Osteoblast (primary cell): ENCODE measurements around the gene RDX. TPM values are rescaled to one million over a fixed set of nuclear protein-coding genes. Genes with fewer than 3 reads are reported as not detected.

ENCODE experiments used
- DNase-seq: peaks from one replicate; pipeline ENCODE4 v3.0.0; 2011; ENCODE audit warnings: low spot score, mixed read lengths; ENCODE audit not compliant: insufficient read length; ENCODE audit errors: missing footprints
- H2AFZ ChIP-seq: 2 replicates; pipeline ENCODE4 v1.6.0; 2011; ENCODE audit warnings: mild to moderate bottlenecking, low read length
- H3K27ac ChIP-seq: 2 replicates; pipeline ENCODE4 v1.5.1; 2011; ENCODE audit warnings: mild to moderate bottlenecking, low read depth, low read length, moderate library complexity
- H3K27me3 ChIP-seq: 2 replicates; pipeline ENCODE4 v1.6.0; 2012; ENCODE audit warnings: mild to moderate bottlenecking, control low read depth, inconsistent platforms, low read length, moderate library complexity; ENCODE audit not compliant: insufficient read depth
- H3K36me3 ChIP-seq: 2 replicates; pipeline ENCODE4 v1.5.1; 2011; ENCODE audit warnings: mild to moderate bottlenecking, low read length, control low read depth, moderate library complexity; ENCODE audit not compliant: insufficient read depth
- H3K4me1 ChIP-seq: 2 replicates; pipeline ENCODE4 v1.5.1; 2011; ENCODE audit warnings: mild to moderate bottlenecking, low read length, control low read depth, moderate library complexity; ENCODE audit not compliant: insufficient read depth
- H3K4me2 ChIP-seq: 2 replicates; pipeline ENCODE4 v1.6.0; 2011; ENCODE audit warnings: mild to moderate bottlenecking, low read length; ENCODE audit not compliant: insufficient read depth
- H3K4me3 ChIP-seq: fragments of 200-600 bp; sonication (generic); 3 replicates; pipeline ENCODE4 v1.5.1; 2012; ENCODE audit warnings: mild to moderate bottlenecking, low read length, inconsistent platforms; ENCODE audit not compliant: insufficient read depth
- H3K79me2 ChIP-seq: 2 replicates; pipeline ENCODE4 v1.6.0; 2012; ENCODE audit warnings: mild to moderate bottlenecking, low read length, control low read depth, inconsistent platforms; ENCODE audit not compliant: insufficient read depth
- H3K9me3 ChIP-seq: 2 replicates; pipeline ENCODE4 v1.5.1; 2011; ENCODE audit warnings: low read depth, low read length, control low read depth
- H4K20me1 ChIP-seq: 2 replicates; pipeline ENCODE4 v1.6.0; 2012; ENCODE audit warnings: mild to moderate bottlenecking, low read length, control low read depth; ENCODE audit not compliant: insufficient read depth
- total RNA-seq: library from RNA; depleted of rRNA; stranded (reverse); fragments of >200 nt; gene quantifications from 2 replicates; pipeline ENCODE4 v1.2.3, GENCODE V29; 2012
- TF ChIP-seq, protein P1 (sequence below): IDR thresholded peaks from 2 replicates; pipeline ENCODE4 v1.5.1; 2011; ENCODE audit warnings: mild to moderate bottlenecking, low read depth, low read length, moderate library complexity; ENCODE audit errors: extremely low read depth

RDX gene
- total RNA-seq, 1 donor = 79.3 TPM

DNA sequence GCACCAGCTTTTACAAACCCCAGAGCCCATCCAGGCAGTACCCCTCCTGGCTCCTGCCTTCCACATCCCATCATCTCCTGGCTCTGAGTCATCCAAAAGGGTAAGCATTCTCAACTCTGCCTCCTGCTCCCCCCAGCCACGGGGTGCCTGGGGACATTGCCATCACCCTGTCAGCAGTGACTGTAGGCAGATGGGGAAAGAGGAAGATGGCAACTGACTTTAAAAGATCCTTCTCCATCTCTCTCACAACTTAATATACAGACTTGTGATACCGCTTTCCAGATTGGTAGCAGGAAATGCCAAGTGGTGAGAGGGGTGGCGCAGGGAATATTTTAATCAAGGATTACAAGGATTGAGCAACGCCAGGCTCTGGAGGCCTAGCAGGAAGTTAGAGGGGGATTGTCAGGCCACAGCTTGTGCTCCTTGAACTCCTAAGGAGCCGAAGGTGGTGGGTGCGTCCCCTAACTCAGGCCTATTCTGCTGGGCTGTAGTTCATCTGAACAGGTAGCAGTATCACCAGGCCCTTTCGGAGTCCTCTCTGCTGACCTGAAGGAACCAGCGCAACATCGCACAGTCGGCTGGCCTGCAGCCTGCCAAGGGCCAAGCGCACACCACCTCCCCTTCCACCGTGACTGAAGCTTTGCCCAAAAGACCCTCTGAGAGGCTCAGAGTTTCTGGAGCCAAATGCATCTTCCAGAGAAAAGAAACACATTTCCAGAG lies 119.9 kb downstream of the RDX start:
- no peaks in the 10 kb centered on the region for H3K9me3 ChIP-seq
- H3K36me3 ChIP-seq = no peaks in the 10 kb centered on the region
- peak overlapping the region; percentile 20 for H2AFZ ChIP-seq
- TF ChIP-seq, protein P1, sequence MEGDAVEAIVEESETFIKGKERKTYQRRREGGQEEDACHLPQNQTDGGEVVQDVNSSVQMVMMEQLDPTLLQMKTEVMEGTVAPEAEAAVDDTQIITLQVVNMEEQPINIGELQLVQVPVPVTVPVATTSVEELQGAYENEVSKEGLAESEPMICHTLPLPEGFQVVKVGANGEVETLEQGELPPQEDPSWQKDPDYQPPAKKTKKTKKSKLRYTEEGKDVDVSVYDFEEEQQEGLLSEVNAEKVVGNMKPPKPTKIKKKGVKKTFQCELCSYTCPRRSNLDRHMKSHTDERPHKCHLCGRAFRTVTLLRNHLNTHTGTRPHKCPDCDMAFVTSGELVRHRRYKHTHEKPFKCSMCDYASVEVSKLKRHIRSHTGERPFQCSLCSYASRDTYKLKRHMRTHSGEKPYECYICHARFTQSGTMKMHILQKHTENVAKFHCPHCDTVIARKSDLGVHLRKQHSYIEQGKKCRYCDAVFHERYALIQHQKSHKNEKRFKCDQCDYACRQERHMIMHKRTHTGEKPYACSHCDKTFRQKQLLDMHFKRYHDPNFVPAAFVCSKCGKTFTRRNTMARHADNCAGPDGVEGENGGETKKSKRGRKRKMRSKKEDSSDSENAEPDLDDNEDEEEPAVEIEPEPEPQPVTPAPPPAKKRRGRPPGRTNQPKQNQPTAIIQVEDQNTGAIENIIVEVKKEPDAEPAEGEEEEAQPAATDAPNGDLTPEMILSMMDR = no peak
- H3K4me2 ChIP-seq = no peak overlapping the region
- peaks cover 14% of the 10 kb centered on the region for H3K4me1 ChIP-seq
- no peak overlapping the region for H3K4me3 ChIP-seq
- no peaks in the 10 kb centered on the region for H3K79me2 ChIP-seq
- no peaks in the 10 kb centered on the region for H3K27me3 ChIP-seq
- H4K20me1 ChIP-seq = no peaks in the 10 kb centered on the region
- no peak overlapping the region for H3K27ac ChIP-seq
- DNase-seq = peak; percentile 87

DNA sequence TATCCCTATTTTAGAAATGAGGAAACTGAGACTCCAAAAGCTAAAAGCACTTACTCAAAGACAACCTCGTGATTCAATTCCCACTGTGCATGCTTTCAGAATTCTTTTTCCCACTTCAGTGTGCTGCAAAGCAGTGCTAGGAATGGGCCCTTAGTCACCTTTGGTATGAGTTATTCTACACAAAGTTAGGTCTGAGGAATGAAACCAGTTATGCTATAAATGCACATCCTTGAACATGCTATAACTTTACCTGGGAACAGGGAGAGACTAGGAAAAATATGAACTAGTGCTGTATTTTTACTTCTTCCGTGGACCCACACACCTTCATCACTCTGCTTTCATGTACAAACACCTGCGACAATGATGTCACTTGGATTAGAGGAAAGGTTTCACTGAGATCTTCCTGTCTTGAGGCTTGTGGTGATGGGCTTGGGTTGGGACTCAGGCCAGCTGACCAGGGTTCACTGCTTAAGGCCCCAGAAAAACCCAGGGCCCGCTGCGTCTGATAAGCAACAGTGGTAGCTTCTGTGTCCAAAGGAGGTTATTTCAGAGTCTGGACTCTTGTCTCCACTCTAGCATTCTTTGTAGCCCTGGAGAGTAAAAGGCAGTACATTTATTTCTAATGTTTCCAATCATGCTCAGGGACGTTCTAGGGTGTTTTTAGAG lies 121.6 kb downstream of the RDX start:
- H3K9me3 ChIP-seq = no peaks in the 10 kb centered on the region
- H3K27ac ChIP-seq = peak overlapping the region; percentile 49
- no peaks in the 10 kb centered on the region for H4K20me1 ChIP-seq
- H3K79me2 ChIP-seq = no peaks in the 10 kb centered on the region
- no peaks in the 10 kb centered on the region for H3K27me3 ChIP-seq
- no peak overlapping the region for H3K4me3 ChIP-seq
- H3K4me1 ChIP-seq = peaks cover 14% of the 10 kb centered on the region
- H3K36me3 ChIP-seq = no peaks in the 10 kb centered on the region
- H2AFZ ChIP-seq = no peak overlapping the region
- TF ChIP-seq, protein P1 = no peak
- H3K4me2 ChIP-seq = peak overlapping the region; percentile 82
- peak; percentile 65 for DNase-seq

DNA sequence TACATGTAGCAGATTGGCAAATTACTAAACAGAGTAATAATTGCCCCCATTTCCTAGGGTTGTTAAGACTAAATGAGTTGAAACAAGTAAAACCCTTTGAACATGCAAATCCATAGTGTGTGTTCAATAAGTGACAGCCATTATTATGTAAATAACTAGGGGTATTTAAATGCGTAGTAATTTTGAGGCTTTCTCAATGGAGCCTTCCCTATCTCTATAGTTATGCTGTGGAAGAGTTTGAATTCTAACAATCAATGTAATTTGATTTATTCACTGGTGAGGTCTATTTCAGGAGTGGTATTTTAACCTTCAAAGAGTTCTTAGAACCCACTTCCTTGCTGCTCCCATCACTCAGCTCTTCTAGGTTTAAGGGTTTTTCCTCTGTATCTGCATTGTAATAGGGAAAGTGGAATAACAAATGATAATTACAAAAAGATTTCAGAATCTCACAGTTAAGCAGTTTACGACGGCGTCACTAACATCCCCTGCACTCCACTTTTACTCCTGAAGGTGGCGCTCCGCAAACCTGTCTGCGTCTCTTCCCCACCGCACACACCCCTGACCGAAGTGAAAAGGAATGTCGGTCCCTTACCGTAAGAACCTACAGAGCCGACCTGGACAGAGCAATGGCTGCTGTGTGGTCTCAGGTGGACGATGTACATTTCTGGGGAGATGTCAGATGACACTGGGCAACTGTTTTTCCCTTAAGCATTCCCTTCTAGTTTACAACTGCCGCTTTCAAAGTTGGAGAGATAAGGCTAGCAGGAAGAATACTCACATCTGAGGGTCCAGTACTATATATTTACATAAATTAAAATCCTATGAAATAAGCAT lies 122.4 kb downstream of the RDX start:
- TF ChIP-seq, protein P1 = peak; percentile 92
- H3K4me2 ChIP-seq = peak overlapping the region; percentile 82
- peak overlapping the region; percentile 53 for H2AFZ ChIP-seq
- H3K27me3 ChIP-seq = no peaks in the 10 kb centered on the region
- H3K4me1 ChIP-seq = peaks cover 14% of the 10 kb centered on the region
- peak; percentile 87 for DNase-seq
- H3K79me2 ChIP-seq = no peaks in the 10 kb centered on the region
- H3K4me3 ChIP-seq = peak overlapping the region; percentile 59
- H3K36me3 ChIP-seq = no peaks in the 10 kb centered on the region
- no peaks in the 10 kb centered on the region for H4K20me1 ChIP-seq
- H3K9me3 ChIP-seq = no peaks in the 10 kb centered on the region
- peak overlapping the region; percentile 49 for H3K27ac ChIP-seq
